HG02870 (cell line): ENCODE data around the gene CUX1.

Experiments
- ATAC-seq: cut with Tn5 transposase; IDR thresholded peaks from one replicate; pipeline ENCODE4 v1.9.1; 2021; ENCODE audit warnings: mild to moderate bottlenecking, moderate library complexity; ENCODE audit not compliant: unreplicated experiment

Gene CUX1

GRCh38 chr7:102196028-102196427 lies 378.6 kb downstream of the CUX1 start:
- ATAC-seq = no peak

- no peak for ATAC-seq
These were observed 379.7 kb downstream of the CUX1 start for GRCh38 chr7:102197161-102197560.

DNA sequence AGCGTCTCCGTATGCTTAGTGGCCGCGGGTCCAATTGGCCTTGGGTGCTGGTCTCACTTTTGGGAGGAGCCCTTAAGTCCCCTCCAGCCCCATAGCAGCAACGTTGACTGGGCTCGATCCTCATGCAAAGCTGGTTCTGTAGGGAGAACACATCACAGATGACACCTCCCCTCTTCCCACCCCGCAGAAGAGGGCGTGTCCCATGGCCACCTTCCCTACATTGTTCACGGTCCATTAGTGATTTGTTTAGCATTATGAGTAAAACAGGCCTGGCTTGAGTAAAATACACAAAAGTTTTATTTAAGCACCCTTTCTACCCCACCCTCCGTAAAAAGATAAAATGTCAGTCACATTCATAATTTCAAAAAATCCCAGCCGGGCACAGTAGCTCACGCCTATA lies 380.2 kb downstream of the CUX1 start:
- ATAC-seq = no peak

DNA sequence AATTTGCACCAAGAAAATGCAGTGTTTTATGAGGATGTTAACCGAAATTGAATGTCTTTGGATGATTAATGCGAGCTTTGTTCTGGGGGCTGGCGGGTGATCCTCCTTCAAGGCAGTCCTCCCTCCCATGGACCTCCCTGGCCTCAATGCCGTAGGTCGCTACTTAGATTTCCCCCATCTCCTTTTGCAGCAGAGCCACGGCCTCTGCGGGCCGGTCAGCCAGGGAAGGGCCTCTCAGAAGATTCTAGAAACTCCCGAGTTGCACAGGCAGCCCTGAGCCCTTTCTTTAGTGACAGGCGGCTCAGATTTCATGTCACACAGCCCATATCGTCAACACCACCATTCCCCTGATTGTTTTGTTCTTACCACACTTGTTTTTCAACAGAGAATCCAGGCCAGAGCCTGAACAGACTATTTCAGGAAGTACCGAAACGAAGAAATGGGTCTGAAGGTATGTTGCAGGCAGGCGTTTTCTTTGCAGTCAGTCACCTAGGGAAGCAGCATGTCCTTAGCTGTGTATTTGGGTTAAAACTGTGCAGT lies 381.1 kb downstream of the CUX1 start:
- no peak for ATAC-seq

GRCh38 chr7:102201576-102201975 lies 384.1 kb downstream of the CUX1 start:
- no peak for ATAC-seq

DNA sequence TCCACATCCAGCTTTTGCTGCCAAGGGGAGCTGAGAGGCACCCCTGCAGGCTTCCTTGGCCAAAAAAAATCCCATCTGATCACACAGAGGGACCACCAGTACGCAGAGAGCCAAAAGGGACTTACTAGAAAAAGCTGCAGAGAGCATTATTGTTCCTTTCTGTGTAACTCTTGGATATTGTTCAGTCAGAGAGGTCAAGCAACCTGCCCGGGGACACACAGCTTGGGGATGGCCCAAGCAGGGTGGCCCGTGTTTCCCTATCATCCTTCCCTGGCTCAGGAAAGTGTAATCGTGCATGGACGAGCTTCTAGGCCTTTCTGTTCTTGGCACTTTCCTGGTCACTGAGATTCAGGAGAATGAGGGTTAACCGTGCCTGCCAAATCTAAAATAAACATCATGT lies 385.1 kb downstream of the CUX1 start:
- no peak for ATAC-seq

DNA sequence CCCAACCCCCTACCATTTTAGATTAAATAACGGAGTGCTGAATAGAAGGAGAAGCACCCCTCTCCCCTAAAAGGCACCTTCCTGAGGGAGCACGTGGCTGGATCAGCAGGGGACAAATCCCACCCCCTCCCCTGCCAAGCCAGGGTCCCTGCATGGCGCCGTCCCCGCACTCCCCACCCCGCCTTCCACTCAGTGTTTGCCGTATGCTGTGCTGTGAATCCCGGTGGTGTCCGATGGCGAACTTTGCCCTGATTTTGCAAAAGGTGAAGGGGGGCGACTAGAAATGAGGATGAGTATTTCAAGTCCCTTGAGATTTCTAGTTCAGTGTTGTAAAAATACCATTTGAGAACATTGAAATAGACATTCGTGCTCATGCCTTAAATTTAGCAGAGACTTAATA lies 385.8 kb downstream of the CUX1 start:
- no peak for ATAC-seq

GRCh38 chr7:102204212-102204611 lies 386.8 kb downstream of the CUX1 start:
- no peak for ATAC-seq

DNA sequence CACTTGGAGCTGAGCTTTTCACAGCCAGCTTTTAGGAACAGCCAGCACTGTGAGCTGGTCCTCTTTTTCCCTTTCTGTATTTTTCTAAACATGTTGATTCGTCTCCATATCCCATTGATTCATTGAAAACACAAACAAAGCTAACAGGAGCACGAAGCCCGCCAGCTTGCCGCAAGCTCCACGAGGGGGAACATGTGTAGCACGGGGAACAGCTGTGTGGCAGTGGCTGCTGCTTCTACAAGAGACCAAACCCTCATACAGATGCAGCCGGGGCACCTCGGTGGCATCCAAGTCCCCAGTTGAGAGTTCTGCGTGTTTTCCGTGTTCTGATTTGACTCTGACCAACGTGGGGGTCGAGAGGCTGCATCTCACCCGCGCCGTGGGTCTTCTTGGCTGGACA lies 388.5 kb downstream of the CUX1 start:
- ATAC-seq = no peak

DNA sequence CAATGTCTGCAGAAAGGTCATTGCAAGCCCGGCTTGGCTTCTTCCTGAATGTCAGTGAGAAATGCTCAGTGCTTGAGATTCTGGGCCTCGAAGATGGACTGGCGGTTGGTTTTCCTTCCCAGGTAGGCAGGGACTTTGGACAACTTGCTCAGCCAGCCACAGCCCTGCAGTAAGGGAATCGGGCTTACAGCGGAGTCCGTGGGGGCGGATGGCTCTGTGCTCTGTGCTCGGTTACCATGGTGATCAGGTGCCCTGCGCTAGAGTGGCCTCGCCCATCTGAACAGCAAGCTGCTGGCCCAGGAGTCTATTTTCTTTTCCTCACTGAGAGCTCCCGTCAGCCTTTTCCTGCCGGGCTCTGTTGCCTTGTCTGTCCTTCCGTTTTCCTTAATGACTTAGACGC lies 391.4 kb downstream of the CUX1 start:
- no peak for ATAC-seq

DNA sequence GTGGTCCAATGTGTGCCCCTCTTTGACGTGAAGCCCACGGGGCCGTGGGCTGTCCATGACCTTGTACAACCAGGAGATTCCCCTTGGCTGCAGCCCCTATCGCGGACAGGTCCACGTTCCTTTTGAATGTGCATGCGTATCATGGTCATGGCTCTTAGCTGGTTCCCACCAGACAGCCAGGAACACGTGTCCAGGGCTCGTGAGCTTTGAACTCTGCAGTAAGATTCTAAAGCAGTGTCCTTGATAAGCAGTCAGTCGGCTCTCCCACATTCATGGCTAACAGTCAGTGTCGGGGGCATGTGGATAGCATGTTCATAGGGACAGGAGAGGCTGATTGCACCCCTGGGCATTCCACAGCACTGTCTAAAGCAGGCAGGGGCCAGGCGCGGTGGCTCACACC lies 393.4 kb downstream of the CUX1 start:
- no peak for ATAC-seq

DNA sequence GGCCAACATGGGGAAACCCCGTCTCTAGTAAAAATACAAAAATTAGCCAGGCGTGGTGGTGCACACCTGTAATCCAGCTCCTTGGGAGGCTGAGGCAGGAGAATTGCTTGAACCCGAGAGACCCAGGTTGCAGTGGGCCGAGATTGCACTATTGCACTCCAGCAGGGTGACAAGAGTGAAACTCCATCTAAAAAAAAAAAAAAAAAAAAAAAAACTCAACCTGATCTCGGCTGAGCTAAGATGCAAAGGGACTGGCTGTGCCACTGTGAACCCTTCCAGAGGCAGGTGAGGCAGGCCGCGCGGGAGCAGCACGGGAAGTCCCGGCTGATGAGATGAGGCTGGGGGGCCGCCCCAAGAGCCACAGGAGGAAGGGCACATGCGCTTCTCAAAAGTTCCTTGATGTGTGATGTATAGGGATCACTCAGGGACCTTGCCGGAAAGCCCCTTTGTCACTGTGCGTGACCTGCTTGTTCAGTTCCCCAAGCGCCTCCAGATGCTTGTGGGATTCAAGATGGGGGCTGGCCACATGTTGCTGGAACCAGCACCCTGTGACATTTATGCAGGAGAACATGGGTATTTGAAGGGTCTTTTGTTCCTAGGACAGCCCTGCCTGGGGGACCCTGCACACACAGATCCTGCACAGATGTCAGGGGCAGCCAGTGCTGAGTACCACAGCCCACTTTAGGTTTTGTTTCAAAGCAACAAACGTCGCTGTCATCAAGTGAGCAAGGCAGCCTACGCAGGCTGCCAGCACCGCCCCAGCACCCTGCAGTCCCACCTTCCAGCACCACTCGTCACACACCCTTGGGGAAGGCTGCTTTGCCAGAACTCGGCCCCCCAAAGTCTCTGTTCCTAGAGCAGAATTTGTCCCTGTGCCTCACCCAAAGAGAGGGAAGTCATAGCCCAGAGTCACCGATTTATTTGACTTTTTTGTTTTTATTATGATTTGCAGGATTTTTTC lies 394.4 kb downstream of the CUX1 start:
- ATAC-seq = peak; percentile 84

DNA sequence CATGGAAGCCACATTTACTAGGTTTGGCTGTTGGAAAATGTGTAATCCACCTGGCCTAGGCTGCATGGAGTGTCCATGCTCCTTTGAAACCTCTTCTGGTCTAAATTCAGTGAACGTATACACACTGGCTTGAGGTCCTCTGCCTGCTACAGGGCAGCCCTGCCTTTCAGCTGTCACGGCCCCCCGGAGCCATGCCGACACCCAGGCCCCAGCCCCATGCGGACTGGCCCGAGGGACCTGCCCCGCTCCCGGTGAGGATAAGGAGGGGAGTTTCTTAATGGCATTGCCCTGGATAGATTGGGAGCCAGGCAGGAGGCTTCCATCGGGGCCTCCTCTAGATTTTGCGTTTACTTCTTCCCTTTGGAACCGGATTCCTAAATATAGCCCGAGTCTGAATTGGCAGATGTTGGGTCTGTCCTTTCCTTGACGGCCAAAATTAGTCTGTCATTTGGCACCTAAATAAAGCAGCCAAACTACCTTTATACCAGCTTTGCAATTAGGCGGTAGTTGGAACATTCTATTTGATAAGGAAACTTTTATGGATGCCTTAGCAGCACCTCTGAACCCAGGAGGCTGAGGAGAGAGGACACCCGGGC lies 397.1 kb downstream of the CUX1 start:
- no peak for ATAC-seq

DNA sequence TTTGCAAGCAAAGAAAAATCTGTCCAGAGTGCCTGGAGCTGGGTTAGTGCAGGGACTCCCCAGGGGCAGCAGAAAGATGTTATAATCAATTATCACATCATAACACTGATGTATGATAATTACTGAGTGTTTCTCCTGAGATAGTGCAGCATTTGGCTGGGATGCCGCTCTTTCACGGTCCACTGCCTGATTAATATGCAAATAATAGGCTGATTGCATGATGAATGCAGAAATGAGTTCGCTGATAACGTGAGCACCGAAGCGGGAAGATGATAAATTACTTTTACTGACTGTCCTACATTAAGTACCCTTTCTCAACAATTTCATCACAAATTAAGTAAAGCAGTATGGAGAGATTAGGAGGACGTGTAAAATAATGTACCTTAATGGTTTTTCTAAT lies 397.8 kb downstream of the CUX1 start:
- no peak for ATAC-seq

GRCh38 chr7:102215711-102216110 lies 398.3 kb downstream of the CUX1 start:
- no peak for ATAC-seq

DNA sequence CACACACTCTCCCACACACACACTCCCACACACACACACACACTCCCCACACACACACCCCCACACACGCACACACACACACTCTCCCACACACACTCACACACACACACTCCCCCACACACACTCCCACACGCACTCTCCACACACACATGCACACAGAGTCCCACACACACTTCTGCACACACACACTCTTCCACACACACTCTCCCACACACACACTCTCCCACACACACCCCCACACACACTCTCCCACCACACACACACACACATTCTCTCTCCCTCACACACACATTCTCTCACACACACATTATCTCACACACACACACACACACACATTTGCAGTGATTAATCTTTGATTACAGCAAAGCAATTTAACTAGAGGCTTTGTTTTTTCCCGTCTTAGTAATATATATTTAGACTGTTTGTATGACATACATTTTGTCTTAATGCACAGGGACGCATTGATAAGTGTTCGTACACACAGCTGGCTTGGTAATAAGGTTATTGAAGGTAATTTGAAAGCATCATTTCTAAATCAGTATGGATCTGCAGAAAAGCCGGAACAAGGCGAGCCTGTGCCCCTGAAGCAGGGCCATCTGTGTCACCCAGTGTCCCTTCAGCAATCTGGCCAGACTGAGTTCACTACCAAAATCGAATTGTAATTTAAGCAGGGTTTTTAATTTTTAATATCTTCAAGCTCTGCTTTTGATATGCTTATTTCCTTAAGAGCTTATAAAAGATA lies 399.3 kb downstream of the CUX1 start:
- ATAC-seq = no peak

DNA sequence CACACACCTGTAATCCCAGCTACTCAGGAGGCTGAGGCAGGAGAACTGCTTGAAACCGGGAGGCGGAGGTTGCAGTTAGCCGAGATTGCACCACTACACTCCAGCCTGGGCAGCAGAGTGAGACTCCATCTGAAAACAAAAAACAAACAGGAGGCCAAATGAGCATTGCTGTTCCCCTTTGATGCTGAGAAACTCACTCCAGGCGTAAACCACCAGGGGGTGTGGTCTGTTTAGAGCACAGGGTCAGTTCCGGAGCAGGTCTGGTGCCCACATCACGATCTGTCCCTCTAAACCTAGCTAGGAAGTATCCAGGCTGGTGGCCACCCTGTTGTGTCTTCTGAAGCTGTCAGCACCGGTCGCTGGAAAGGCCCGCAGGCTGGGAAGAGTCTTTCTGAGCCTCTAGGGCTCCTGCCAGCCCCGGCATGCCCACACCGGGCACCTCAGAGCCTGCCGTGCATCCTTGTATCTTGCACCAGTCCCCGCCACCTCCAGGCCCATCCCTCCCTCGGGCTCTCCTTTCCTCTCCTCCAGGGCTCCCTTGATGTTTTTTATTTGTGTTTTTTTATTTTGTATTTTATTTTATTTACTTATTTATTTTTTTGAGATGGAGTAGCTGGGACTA lies 402.9 kb downstream of the CUX1 start:
- ATAC-seq = no peak

DNA sequence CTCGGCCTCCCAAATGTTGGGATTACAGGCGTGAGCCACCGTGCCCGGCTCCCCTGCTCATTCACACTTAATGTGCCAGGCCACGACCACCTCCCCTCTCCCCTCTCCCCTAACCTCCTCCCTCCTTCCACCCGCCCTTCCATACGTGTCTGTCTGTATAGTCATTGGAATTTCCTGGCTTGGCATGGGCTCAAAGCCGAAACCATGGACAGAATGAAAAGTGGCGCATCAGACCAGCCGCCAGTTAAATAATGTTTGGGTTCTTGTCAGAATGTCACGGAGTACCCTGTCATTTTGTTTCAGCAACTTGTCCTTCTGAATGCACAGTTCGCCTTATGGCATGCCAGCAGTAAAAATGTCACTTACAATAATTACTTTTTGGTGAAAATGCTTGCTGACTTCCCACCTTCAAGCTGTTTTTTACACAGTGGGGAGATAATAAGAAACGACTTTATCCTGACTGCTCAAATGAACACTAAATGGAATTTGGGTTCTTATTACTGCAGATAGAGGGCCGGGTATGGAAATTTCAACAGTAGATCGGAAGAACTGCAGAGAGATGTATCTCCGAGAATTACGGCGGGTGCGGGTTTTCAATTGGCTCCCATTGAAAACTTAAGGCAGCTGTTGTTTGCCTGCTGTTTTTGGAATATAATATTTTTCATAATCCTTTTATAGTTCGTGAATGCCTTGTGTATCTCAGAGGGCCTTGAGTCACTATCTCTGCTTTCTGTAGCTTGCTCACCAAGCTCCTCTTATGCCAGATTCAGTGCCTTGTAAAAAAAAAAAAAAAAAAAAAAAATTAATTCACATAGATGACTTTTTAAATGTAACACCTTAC lies 403.8 kb downstream of the CUX1 start:
- ATAC-seq = no peak

- no peak for ATAC-seq
These were observed 404.5 kb downstream of the CUX1 start for GRCh38 chr7:102221961-102222360.

DNA sequence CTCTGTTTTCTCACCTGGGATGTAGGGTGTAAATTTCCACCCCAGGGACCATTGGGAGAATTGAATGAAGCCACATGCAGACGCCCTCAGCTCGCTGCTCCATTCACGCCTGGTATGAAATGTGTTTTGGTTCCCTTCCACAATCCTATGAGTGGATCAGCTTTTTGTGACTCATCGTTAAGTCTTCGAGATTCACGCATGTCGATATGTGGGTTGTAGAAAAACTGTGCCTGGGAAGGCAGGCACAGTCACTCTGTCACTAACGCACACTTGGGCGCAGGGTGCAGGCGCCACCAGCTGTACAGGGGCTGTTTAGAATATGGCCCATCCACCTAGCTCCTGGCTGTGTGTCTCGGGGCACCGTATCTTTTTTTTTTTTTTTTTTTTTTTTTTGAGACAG lies 405.0 kb downstream of the CUX1 start:
- ATAC-seq = no peak
